ENCODE data around the gene AMOTL2.

AMOTL2 gene

GRCh38 chr3:134317106-134317947, 56.9 kb downstream of the AMOTL2 start:
- no peak for DNase-seq (ENCODE audit: low read depth, low spot score)

- peak; percentile 91 for DNase-seq (ENCODE audit: low read depth, low spot score)
These were observed 58.8 kb downstream of the AMOTL2 start for GRCh38 chr3:134315286-134316106.

- DNase-seq (ENCODE audit: low read depth, low spot score) = no peak
These were observed 59.5 kb downstream of the AMOTL2 start for GRCh38 chr3:134314588-134315285.

- no peak for DNase-seq (ENCODE audit: low read depth, low spot score)
These were observed 60.2 kb downstream of the AMOTL2 start for GRCh38 chr3:134313847-134314587.

GRCh38 chr3:134312873-134313846, 61.1 kb downstream of the AMOTL2 start:
- DNase-seq (ENCODE audit: low read depth, low spot score) = no peak

GRCh38 chr3:134312072-134312872, 62.0 kb downstream of the AMOTL2 start:
- DNase-seq (ENCODE audit: low read depth, low spot score) = no peak

- DNase-seq (ENCODE audit: low read depth, low spot score) = no peak
These were observed 62.6 kb downstream of the AMOTL2 start for GRCh38 chr3:134311693-134312071.

GRCh38 chr3:134311265-134311664, 63.0 kb downstream of the AMOTL2 start:
- DNase-seq (ENCODE audit: low read depth, low spot score) = no peak

GRCh38 chr3:134309987-134310700, 64.1 kb downstream of the AMOTL2 start:
- no peak for DNase-seq (ENCODE audit: low read depth, low spot score)

- peak; percentile 70 for DNase-seq (ENCODE audit: low read depth, low spot score)
These were observed 65.8 kb downstream of the AMOTL2 start for GRCh38 chr3:134308350-134308891.

- no peak for DNase-seq (ENCODE audit: low read depth, low spot score)
These were observed 66.8 kb downstream of the AMOTL2 start for GRCh38 chr3:134307425-134307824.

- no peak for DNase-seq (ENCODE audit: low read depth, low spot score)
These were observed 67.9 kb downstream of the AMOTL2 start for GRCh38 chr3:134306320-134306719.

Measured in smooth muscle cell of the brain vasculature (primary cell).